Muscle layer of colon (tissue), 2 donors: ENCODE measurements around the gene PHF21B.

Experiments
- H3K27ac ChIP-seq: one replicate; pipeline ENCODE4 v1.7.0; 2013; ENCODE audit warnings: low read depth, mild to moderate bottlenecking, low read length, moderate library complexity
- H3K27me3 ChIP-seq, 2 donors: one replicate each; pipeline ENCODE4 v1.7.0; 2013; ENCODE audit warnings: low read length in 2 of 2, mild to moderate bottlenecking in 2 of 2; ENCODE audit not compliant: insufficient read depth in 2 of 2, control insufficient read depth in 1 of 2
- H3K36me3 ChIP-seq: one replicate; pipeline ENCODE4 v1.7.0; 2013; ENCODE audit warnings: mild to moderate bottlenecking, low read length; ENCODE audit not compliant: insufficient read depth
- H3K4me1 ChIP-seq: one replicate; pipeline ENCODE4 v1.7.0; 2013; ENCODE audit warnings: mild to moderate bottlenecking, low read length; ENCODE audit not compliant: insufficient read depth
- H3K4me3 ChIP-seq, 2 donors: one replicate each; pipeline ENCODE4 v1.7.0; 2013; ENCODE audit warnings: low read length in 2 of 2, low read depth in 1 of 2, mild to moderate bottlenecking in 1 of 2, moderate library complexity in 1 of 2
- H3K9ac ChIP-seq: one replicate; pipeline ENCODE4 v1.7.0; 2013; ENCODE audit warnings: low read length
- H3K9me3 ChIP-seq: one replicate; pipeline ENCODE4 v1.7.0; 2013; ENCODE audit warnings: mild to moderate bottlenecking, low read length
- donor health status: abdominal sarcoma.
- donor health status: Adenocarcinoma of cecum.

The PHF21B gene

DNA sequence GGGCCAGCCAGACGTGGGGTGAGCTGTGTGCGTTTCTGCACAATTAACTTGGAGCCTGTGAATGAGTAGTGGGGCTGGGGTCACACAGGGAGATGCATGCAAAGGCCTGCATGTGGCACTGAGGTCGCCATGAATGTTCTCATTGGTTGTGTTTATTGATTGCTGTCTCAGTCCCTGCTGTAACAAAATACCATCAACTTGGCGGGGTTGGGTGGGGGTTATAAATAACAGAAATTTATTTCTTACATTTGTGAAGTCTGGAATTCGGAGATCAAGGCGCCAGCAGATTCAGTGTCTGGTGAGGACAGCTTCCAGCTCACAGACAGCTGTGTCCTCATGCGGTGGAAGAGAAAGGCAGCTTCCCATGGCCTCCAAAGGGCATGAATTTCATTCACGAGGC lies 29.3 kb upstream of the PHF21B start:
- no peak overlapping the region for H3K9ac ChIP-seq
- H3K4me3 ChIP-seq = no peak overlapping the region
- no peaks in the 10 kb centered on the region for H3K4me1 ChIP-seq
- H3K27ac ChIP-seq = no peak overlapping the region
- no peaks in the 10 kb centered on the region for H3K36me3 ChIP-seq
- peaks cover 3 to 9% of the 10 kb centered on the region in 2 donors for H3K27me3 ChIP-seq
- no peaks in the 10 kb centered on the region for H3K9me3 ChIP-seq

DNA sequence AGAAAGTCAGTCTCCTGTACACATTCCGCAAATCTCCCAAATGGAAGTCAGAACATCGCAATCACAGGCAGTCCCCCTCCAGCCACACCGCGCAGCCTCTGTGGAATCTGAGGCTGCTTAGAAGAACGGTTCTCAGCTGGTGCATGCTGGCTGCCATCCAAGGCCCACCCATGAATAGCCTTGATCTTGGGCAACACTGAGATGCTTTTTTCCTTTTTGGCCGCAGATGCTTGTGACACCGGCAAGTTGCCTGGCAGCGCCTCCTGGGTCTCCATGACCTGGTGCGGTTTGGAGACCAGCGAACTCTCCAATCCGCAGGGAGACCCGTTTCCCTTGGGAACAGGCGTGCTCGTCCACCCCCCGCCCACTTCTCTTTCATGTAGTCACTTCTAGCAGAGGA lies 26.3 kb upstream of the PHF21B start:
- H3K9ac ChIP-seq = no peak overlapping the region
- H3K4me3 ChIP-seq = no peak overlapping the region
- H3K9me3 ChIP-seq = no peaks in the 10 kb centered on the region
- H3K4me1 ChIP-seq = no peaks in the 10 kb centered on the region
- H3K27me3 ChIP-seq = peaks cover 3 to 9% of the 10 kb centered on the region in 2 donors
- H3K36me3 ChIP-seq = no peaks in the 10 kb centered on the region
- no peak overlapping the region for H3K27ac ChIP-seq

DNA sequence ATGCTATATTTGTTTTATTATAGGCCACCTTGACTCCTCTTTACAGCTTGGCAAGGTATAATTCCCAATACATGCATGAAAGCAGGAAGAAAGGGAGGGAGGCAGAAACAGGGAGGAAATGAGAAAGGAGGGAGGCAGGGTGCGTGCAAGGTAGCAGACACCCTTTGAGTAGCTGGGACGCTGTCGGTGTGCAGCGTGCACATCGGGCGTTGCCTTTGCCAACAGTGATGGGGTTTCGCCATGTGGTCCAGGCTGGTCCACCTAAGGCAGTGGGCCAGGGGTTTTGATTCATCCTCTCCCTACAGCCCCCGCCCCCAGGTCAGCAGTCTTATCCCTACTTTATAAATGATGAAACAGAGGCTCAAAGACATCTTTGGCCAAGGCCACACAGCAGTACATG lies 25.0 kb upstream of the PHF21B start:
- peaks cover 3 to 9% of the 10 kb centered on the region in 2 donors for H3K27me3 ChIP-seq
- H3K4me1 ChIP-seq = no peaks in the 10 kb centered on the region
- H3K36me3 ChIP-seq = no peaks in the 10 kb centered on the region
- no peak overlapping the region for H3K4me3 ChIP-seq
- no peaks in the 10 kb centered on the region for H3K9me3 ChIP-seq
- no peak overlapping the region for H3K27ac ChIP-seq
- no peak overlapping the region for H3K9ac ChIP-seq

DNA sequence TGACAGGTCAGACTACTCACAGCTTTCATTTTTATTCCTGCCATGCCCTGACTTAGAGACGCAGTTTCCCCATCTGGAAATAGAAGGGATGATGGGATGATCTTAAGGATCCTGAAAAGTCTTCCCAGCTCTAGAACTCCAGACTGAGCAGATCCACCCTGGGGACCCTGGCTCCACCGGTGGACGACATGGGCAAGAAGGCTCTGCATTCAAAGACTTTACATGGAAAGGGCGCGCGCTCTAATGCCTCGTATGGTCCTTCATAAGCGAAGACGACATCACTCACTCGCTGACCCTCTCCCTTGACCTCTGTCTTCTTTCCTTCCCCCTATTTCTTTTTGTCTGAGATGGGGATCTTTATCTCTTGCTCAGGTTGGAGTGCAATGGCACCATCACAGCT lies 24.4 kb upstream of the PHF21B start:
- no peak overlapping the region for H3K9ac ChIP-seq

DNA sequence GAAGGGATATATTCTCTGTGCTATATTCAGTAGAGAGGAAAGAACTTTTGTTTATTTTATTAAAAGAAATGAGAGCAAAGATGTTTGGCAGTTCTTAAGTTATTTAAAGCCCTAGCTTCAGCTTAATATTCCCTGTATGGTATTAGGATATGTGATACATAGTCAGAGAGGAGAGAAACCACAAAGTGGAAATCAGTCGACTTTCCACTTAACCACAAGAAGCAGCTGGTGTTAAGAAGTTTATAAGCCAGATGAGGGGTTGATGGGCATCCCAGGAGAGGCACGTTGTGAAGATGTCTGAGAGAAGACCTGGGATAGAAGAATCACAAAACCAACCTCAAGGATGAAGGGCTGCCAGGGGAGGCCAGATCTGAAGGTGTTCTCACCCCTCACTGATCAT lies 23.3 kb upstream of the PHF21B start:
- Histone ChIP-seq H3K4me1 (no peaks in the 10 kb centered on the region), H3K27me3 (peaks cover 3 to 9% of the 10 kb centered on the region in 2 donors), H3K9me3 (no peaks in the 10 kb centered on the region), H3K9ac (no peak overlapping the region), H3K36me3 (no peaks in the 10 kb centered on the region), H3K27ac (no peak overlapping the region), H3K4me3 (no peak overlapping the region)

More for the DNA sequence above, 24.4 kb upstream of the PHF21B start:
- Histone ChIP-seq H3K27ac (no peak overlapping the region), H3K4me1 (no peaks in the 10 kb centered on the region), H3K4me3 (no peak overlapping the region), H3K36me3 (no peaks in the 10 kb centered on the region), H3K9me3 (no peaks in the 10 kb centered on the region), H3K27me3 (peaks cover 3 to 9% of the 10 kb centered on the region in 2 donors)

DNA sequence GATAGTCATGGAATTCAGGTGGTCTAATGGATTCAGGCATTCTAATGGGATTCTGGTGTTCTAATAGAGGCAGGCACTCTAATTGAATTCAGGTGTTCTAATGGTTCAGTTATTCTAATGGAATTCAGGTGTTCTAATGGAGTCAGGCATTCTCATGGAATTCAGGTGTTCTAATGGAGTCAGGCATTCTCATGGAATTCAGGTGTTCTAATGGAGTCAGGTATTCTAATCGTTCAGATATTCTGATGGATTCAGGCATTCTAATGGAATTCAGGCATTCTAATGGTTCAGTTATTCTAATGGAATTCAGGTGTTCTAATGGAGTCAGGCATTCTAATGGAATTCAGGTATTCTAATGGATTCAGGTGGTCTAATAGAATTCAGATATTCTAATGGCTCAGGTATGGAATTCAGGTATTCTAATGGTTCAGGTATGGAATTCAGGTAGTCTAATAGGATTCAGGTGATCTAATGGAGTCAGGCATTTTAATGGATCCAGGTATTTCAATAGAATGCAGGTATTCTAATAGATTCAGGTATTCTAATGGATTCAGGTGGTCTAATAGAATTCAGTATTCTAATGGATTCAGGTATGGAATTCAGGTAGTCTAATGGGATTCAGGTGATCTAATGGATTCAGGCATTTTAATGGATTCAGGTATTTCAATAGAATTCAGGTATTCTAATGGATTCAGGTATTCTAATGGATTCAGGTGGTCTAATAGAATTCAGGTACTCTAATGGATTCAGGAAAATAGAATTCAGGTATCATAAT lies 22.0 kb upstream of the PHF21B start:
- no peaks in the 10 kb centered on the region for H3K4me1 ChIP-seq

DNA sequence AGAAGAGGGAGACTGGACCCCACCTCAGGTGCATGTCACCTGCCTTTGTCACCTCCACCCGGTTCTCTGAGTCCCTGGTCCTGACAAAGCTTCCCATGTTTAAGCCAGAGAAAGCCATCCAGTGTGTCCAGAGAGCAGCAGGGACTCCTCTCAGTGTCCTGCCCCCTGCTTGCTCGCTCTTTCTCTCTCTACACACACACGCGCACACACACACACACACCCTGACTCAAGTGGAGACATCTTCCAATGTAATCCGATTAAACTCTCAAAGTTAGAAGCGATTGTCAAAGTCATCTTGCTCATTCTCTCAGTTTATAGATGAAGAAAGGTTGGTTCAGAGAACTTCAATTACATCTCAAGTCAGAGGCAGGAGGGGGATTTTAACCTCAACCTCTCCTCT lies 19.7 kb upstream of the PHF21B start:
- no peaks in the 10 kb centered on the region for H3K9me3 ChIP-seq
- no peak overlapping the region for H3K27ac ChIP-seq
- H3K36me3 ChIP-seq = no peaks in the 10 kb centered on the region
- no peak overlapping the region for H3K9ac ChIP-seq
- H3K27me3 ChIP-seq = no peaks in the 10 kb centered on the region
- no peak overlapping the region for H3K4me3 ChIP-seq
- H3K4me1 ChIP-seq = no peaks in the 10 kb centered on the region

More for the DNA sequence above, 22.0 kb upstream of the PHF21B start:
- Histone ChIP-seq H3K4me3 (no peak overlapping the region), H3K9me3 (no peaks in the 10 kb centered on the region), H3K36me3 (no peaks in the 10 kb centered on the region), H3K9ac (no peak overlapping the region), H3K27ac (no peak overlapping the region), H3K27me3 (peaks cover 3% of the 10 kb centered on the region in 2 donors)

DNA sequence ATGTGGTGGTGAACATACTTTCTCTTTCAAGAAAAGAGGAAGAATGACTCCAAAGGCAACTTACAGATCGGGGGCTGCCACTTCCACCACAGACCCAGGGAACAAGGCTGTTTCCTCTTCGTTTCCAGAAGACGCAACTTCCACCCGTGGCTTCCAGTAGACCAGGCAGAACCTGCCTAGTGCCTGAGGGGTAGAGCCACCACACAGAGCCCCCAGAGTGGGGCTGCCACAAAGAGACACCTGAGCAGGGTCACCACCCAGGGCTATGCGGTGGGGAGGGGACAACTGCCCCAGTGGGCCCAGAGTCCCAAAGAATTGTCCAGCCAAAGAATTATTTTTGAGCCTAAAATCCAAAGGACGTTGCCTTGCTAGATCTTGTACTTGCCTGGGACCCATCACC lies 16.7 kb upstream of the PHF21B start:
- H3K4me3 ChIP-seq = no peak overlapping the region
- H3K9me3 ChIP-seq = no peaks in the 10 kb centered on the region
- peaks cover 8 to 15% of the 10 kb centered on the region in 2 donors for H3K27me3 ChIP-seq
- no peak overlapping the region for H3K27ac ChIP-seq
- no peaks in the 10 kb centered on the region for H3K4me1 ChIP-seq
- H3K36me3 ChIP-seq = no peaks in the 10 kb centered on the region
- no peak overlapping the region for H3K9ac ChIP-seq

DNA sequence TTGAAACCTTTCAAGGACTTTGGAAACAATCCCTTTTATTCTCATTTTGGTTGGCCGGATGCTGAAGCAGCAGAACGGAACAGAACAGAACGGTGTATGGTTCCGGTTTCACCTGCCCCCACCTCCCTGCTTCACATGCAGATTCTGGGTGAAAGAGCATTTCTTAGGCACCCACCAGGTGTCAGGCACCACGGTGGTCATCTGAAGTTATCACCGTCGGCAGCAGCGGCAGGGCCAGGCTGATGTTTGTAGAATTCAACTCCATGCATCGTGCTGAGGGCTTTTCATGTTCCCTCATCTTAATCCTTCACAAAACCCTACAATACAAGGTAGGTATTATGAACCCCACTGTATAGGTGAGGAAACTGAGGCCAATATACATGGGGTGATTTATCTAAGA lies 13.6 kb upstream of the PHF21B start:
- no peaks in the 10 kb centered on the region for H3K4me1 ChIP-seq
- no peaks in the 10 kb centered on the region for H3K36me3 ChIP-seq
- H3K9me3 ChIP-seq = no peaks in the 10 kb centered on the region
- H3K9ac ChIP-seq = no peak overlapping the region
- no peak overlapping the region for H3K4me3 ChIP-seq
- no peak overlapping the region for H3K27ac ChIP-seq
- H3K27me3 ChIP-seq = peaks cover 12 to 15% of the 10 kb centered on the region in 2 donors

DNA sequence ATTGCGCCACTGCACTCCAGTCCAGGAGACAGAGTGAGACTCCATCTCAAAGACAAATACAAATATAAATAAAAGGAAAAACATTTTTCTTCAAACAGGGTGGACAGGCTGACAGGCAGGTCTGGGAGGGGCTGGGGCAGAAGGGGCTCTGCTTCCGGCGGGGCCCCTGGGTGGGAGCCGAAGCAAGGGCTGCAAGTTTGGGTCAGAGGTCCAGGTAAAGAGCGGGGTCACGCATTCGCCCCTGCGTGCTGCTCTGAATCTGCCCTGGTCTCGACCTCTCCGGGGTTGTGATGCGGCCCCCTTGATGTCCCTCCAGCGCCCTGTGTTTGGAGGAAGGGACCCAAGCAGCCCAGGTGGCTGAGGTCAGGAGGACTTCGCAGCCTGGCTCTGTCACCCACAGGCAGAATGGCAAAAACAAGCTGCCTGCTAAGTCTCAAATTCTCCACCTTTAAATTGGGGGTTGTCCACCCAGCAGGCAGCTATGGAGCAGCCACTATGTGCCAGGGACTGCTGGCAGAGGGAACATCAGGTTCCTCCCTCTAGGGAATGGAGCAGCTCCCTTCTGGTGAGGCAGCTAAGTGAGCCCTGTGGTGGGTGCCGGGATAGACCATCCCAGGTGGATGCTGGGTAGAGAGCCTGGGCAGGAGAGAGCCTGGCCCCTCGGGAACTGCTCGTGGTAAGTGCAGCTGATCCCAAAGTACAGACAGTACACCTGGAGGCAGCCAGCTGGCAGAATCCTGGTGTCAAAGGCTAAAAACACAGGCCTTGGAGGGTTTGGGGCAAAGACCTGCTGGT lies 10.3 kb upstream of the PHF21B start:
- H3K36me3 ChIP-seq = no peaks in the 10 kb centered on the region
- H3K4me1 ChIP-seq = no peaks in the 10 kb centered on the region
- peaks cover 12 to 21% of the 10 kb centered on the region in 2 donors for H3K27me3 ChIP-seq
- H3K9me3 ChIP-seq = no peaks in the 10 kb centered on the region
- H3K4me3 ChIP-seq = no peak overlapping the region
- H3K9ac ChIP-seq = no peak overlapping the region
- H3K27ac ChIP-seq = no peak overlapping the region

DNA sequence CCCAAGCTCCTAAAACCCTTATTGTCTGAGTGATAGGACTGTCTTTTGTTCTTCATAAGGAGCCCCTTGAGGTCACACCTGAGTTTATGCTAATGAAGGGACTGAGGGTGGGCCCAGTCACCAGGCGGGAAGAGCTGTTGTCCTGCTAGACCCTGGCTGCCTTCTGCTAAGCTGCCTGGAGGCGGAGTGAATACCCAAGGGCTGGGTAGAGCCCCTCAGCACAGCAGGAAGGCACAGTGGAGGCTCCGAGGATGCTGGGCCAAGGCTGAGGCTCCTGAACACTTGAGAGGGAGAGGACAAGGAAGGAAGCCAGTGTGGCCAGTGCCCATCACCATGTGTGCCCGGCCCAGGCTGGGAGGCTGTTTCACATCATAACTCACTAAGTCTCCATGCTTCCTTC lies 4.8 kb upstream of the PHF21B start:
- H3K27me3 ChIP-seq = peaks cover 35% of the 10 kb centered on the region in 2 donors
- no peak overlapping the region for H3K4me3 ChIP-seq
- no peak overlapping the region for H3K27ac ChIP-seq

More for the DNA sequence above, 4.8 kb upstream of the PHF21B start:
- Histone ChIP-seq H3K36me3 (no peaks in the 10 kb centered on the region), H3K4me1 (peaks cover 7% of the 10 kb centered on the region), H3K9ac (no peak overlapping the region), H3K9me3 (no peaks in the 10 kb centered on the region)
